ENCODE data around the gene CST5.

GRCh38 chr20:23880417-23880816 is 869 bp upstream of the CST5 start:
- TF ChIP-seq ZNF70 (CRISPR knock-in tag; IDR thresholded peaks at IDR 0.05): no peak
- no peak for TF ChIP-seq ESRRG (CRISPR knock-in tag; IDR thresholded peaks at IDR 0.05)
- no peak for TF ChIP-seq GLIS3 (CRISPR knock-in tag; IDR thresholded peaks at IDR 0.05)
- TF ChIP-seq ARNTL (CRISPR knock-in tag; IDR thresholded peaks at IDR 0.05; ENCODE audit: borderline replicate concordance, low read depth): no peak
- no peak for TF ChIP-seq PATZ1 (CRISPR knock-in tag; IDR thresholded peaks at IDR 0.05; ENCODE audit: borderline replicate concordance)
- no peak for TF ChIP-seq ZNF565 (CRISPR knock-in tag; conservative IDR thresholded peaks at IDR 0.05; ENCODE audit: low read depth)
- no peak for TF ChIP-seq ZNF8 (CRISPR knock-in tag; IDR thresholded peaks at IDR 0.05)

All from SK-N-SH treated with all-trans-retinoic acid at 6 μM for 48 hours (cell line).